Measurements from ENCODE around the gene VAMP1.
"Not testable (repeated sequence)": the region's sequence is repeated elsewhere in the genome, so short reads cannot be mapped to it uniquely, and the experiment has no call there.

The VAMP1 gene

GRCh38 chr12:6470375-6471163 is at the start of gene VAMP1:
Gene VAMP1 (minus strand): TSS chr12:6470677. CDS start chr12:6470531, 146 bp downstream.
- peak within 1 kb of the TSS; percentile 89 for H3K4me3 ChIP-seq
- peak; percentile 9 for TF ChIP-seq CTCF (IDR thresholded peaks at IDR 0.05)

GRCh38 chr12:6520186-6520585 is 49.7 kb upstream of the VAMP1 start:
- DNase-seq (ENCODE audit: low spot score) = no peak
- Histone ChIP-seq H3K4me3 (no peak overlapping the region), H3K27ac (no peak overlapping the region)
- no peak for TF ChIP-seq CTCF (IDR thresholded peaks at IDR 0.05)

More at GRCh38 chr12:6470375-6471163, at the start of gene VAMP1:
- peak; percentile 99 for DNase-seq (ENCODE audit: low spot score)
- peak within 1 kb of the TSS; percentile 65 to 95 for H3K27ac ChIP-seq

GRCh38 chr12:6508087-6508486 is 37.6 kb upstream of the VAMP1 start:
- DNase-seq (ENCODE audit: low spot score) = no peak
- TF ChIP-seq CTCF (IDR thresholded peaks at IDR 0.05) = no peak
- Histone ChIP-seq H3K27ac (peak overlapping the region; percentile 48 to 62), H3K4me3 (no peak overlapping the region)

GRCh38 chr12:6507102-6507998 is 36.9 kb upstream of the VAMP1 start:
- DNase-seq (ENCODE audit: low spot score) = no peak
- no peak for TF ChIP-seq CTCF (IDR thresholded peaks at IDR 0.05)
- Histone ChIP-seq H3K27ac (peak overlapping the region; percentile 48 to 62), H3K4me3 (no peak overlapping the region)

GRCh38 chr12:6500466-6500865 is 30.0 kb upstream of the VAMP1 start:
- TF ChIP-seq CTCF (IDR thresholded peaks at IDR 0.05) = no peak
- Histone ChIP-seq H3K27ac (no peak overlapping the region), H3K4me3 (no peak overlapping the region)
- DNase-seq (ENCODE audit: low spot score) = no peak

GRCh38 chr12:6497291-6497690 is 26.8 kb upstream of the VAMP1 start:
- DNase-seq (ENCODE audit: low spot score); H3K4me3 ChIP-seq; H3K27ac ChIP-seq: not testable (repeated sequence)

GRCh38 chr12:6494968-6495367 is 24.5 kb upstream of the VAMP1 start:
- DNase-seq (ENCODE audit: low spot score) = no peak
- TF ChIP-seq CTCF (IDR thresholded peaks at IDR 0.05) = no peak
- Histone ChIP-seq H3K27ac (no peak overlapping the region), H3K4me3 (peak overlapping the region; percentile 83)
